GM19043 (cell line): ENCODE measurements around the gene PGPEP1.
"Not testable (repeated sequence)": the region's sequence is repeated elsewhere in the genome, so short reads cannot be mapped to it uniquely, and the experiment has no call there.

Experiments used
- ATAC-seq: cut with Tn5 transposase; IDR thresholded peaks from one replicate; pipeline ENCODE4 v1.9.1; 2021; ENCODE audit warnings: low read depth; ENCODE audit not compliant: unreplicated experiment

The PGPEP1 gene

GRCh38 chr19:18330868-18331267 lies 9.5 kb upstream of the PGPEP1 start:
- no peak for ATAC-seq

GRCh38 chr19:18332917-18333530 lies 7.4 kb upstream of the PGPEP1 start:
- no peak for ATAC-seq

- ATAC-seq: no peak
Measured at GRCh38 chr19:18333680-18334079, 6.7 kb upstream of the PGPEP1 start.

GRCh38 chr19:18336121-18336520 lies 4.3 kb upstream of the PGPEP1 start:
- ATAC-seq: no peak

- ATAC-seq: no peak
Measured at GRCh38 chr19:18338541-18338940, 1.9 kb upstream of the PGPEP1 start.

- no peak for ATAC-seq
Measured at GRCh38 chr19:18339723-18340122, 675 bp upstream of the PGPEP1 start.

GRCh38 chr19:18340990-18341868 lies 831 bp downstream of the PGPEP1 start:
- no peak for ATAC-seq

GRCh38 chr19:18342090-18342632 lies 1.8 kb downstream of the PGPEP1 start:
- no peak for ATAC-seq

GRCh38 chr19:18344582-18344950 lies 4.2 kb downstream of the PGPEP1 start:
- no peak for ATAC-seq

GRCh38 chr19:18345296-18345695 lies 4.9 kb downstream of the PGPEP1 start:
- no peak for ATAC-seq

- no peak for ATAC-seq
Measured at GRCh38 chr19:18346091-18346490, 5.7 kb downstream of the PGPEP1 start.

GRCh38 chr19:18348171-18348570 lies 7.8 kb downstream of the PGPEP1 start:
- no peak for ATAC-seq

- not testable (repeated sequence) for ATAC-seq
Measured at GRCh38 chr19:18348818-18349339, 8.5 kb downstream of the PGPEP1 start.

- ATAC-seq: no peak
Measured at GRCh38 chr19:18349524-18350128, 9.2 kb downstream of the PGPEP1 start.

GRCh38 chr19:18350490-18350889 lies 10.1 kb downstream of the PGPEP1 start:
- no peak for ATAC-seq

- ATAC-seq: no peak
Measured at GRCh38 chr19:18351544-18351943, 11.1 kb downstream of the PGPEP1 start.

GRCh38 chr19:18353378-18354005 lies 13.1 kb downstream of the PGPEP1 start:
- ATAC-seq: no peak

GRCh38 chr19:18354743-18355142 lies 14.3 kb downstream of the PGPEP1 start:
- not testable (repeated sequence) for ATAC-seq

- ATAC-seq: no peak
Measured at GRCh38 chr19:18357041-18357440, 16.6 kb downstream of the PGPEP1 start.

GRCh38 chr19:18361646-18362045 lies 21.2 kb downstream of the PGPEP1 start:
- ATAC-seq: no peak
